Endodermal cell (in vitro differentiated cells): Measurements from ENCODE around the gene TAF10. TPM values are rescaled to one million over a fixed set of nuclear protein-coding genes. Genes with fewer than 3 reads are reported as not detected.

Experiments
- DNase-seq: peaks from one replicate; pipeline ENCODE4 v3.0.0-alpha.2; 2017
- H3K27ac ChIP-seq: 2 replicates; pipeline ENCODE4 v1.5.1; 2013; ENCODE audit warnings: mild to moderate bottlenecking, low read depth, low read length, moderate library complexity
- H3K27me3 ChIP-seq: 2 replicates; pipeline ENCODE4 v1.6.1; 2013; ENCODE audit warnings: mild to moderate bottlenecking, low read length, moderate library complexity; ENCODE audit not compliant: insufficient read depth, control insufficient read depth, poor library complexity, severe bottlenecking
- H3K36me3 ChIP-seq: 2 replicates; pipeline ENCODE4 v1.7.0; 2013; ENCODE audit warnings: mild to moderate bottlenecking, low read length, moderate library complexity; ENCODE audit not compliant: control insufficient read depth, insufficient read depth
- H3K4me1 ChIP-seq: one replicate; pipeline ENCODE4 v1.7.0; 2013; ENCODE audit warnings: low read length; ENCODE audit not compliant: control insufficient read depth, insufficient read depth
- H3K4me3 ChIP-seq: 2 replicates; pipeline ENCODE4 v1.5.1; 2013; ENCODE audit warnings: mild to moderate bottlenecking, low read length, moderate library complexity
- H3K9ac ChIP-seq: 2 replicates; pipeline ENCODE4 v1.6.1; 2013; ENCODE audit warnings: mild to moderate bottlenecking, low read length, moderate library complexity; ENCODE audit not compliant: poor library complexity, severe bottlenecking; ENCODE audit errors: extremely low read depth
- H3K9me3 ChIP-seq: 2 replicates; pipeline ENCODE4 v1.6.1; 2013; ENCODE audit warnings: mild to moderate bottlenecking, low read length, moderate library complexity; ENCODE audit not compliant: control insufficient read depth
- H3K27ac Mint-ChIP-seq: 2 replicates; pipeline ENCODE4 v1.8.0; 2020; ENCODE audit warnings: mixed read lengths
- H3K27me3 Mint-ChIP-seq: 2 replicates; pipeline ENCODE4 v1.8.0; 2021; ENCODE audit warnings: mild to moderate bottlenecking, mixed read lengths; ENCODE audit not compliant: insufficient read depth
- H3K36me3 Mint-ChIP-seq: 2 replicates; pipeline ENCODE4 v1.8.0; 2020; ENCODE audit warnings: low read depth, mixed read lengths
- H3K4me1 Mint-ChIP-seq: 2 replicates; pipeline ENCODE4 v1.8.0; 2020; ENCODE audit warnings: mixed read lengths
- H3K4me3 Mint-ChIP-seq: 2 replicates; pipeline ENCODE4 v1.8.0; 2020; ENCODE audit warnings: mild to moderate bottlenecking, moderate library complexity, mixed read lengths
- H3K9me3 Mint-ChIP-seq: 2 replicates; pipeline ENCODE4 v1.8.0; 2020; ENCODE audit warnings: mild to moderate bottlenecking, mixed read lengths
- WGBS, 2 experiments: methylation state at CpG; one replicate each; pipeline versions ENCODE4 v1.1.5 to v1.1.7; 2013; ENCODE audit warnings: missing lambda C conversion rate in 2 of 2, mixed read lengths in 1 of 2; ENCODE audit not compliant: insufficient coverage in 1 of 2, insufficient read length in 1 of 2; 5-methylcytosine and 5-hydroxymethylcytosine counted together
- total RNA-seq, 2 donors: library from RNA; stranded (reverse); fragmentation: NEBNext Ultra II Directional in 1 of 2; extraction: Animal tissue kit (Norgen Biotek cat#: 25700) in 1 of 2; gene quantifications; 2 replicates in 1 of 2; 3 replicates in 1 of 2; pipeline ENCODE4 v1.2.1, GENCODE V29; 2021
- TF ChIP-seq, protein P1 (sequence below): fragments of 200-600 bp; sonication (generic); conservative IDR thresholded peaks from 2 replicates; pipeline ENCODE4 v1.5.0; 2021; ENCODE audit warnings: antibody characterized with exemption, mild to moderate bottlenecking

The TAF10 gene
- total RNA-seq, 2 donors from 2014 or later = 168 to 202 TPM

DNA sequence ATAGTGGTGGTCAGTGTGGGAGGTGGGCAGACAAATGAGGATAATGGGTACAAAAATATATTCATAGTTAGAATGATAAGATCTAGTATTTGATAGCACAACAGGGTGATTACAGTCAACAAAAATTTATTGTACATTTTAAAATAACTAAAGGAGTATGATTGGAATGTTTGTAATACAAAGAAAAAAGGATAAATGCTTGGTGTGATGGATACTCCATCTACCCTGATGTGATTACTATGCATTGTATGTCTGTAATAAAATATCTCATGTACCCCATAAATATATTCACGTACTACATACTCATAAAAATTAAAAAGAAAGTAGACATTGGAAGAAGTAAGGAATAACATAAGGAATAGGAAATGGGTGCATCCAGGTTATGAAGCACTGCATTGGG is 24.0 kb downstream of the TAF10 start:
- Histone ChIP-seq H3K27me3 (no peaks in the 10 kb centered on the region), H3K4me3 (no peak overlapping the region), H3K9me3 (peaks cover 17% of the 10 kb centered on the region), H3K36me3 (peaks cover 7% of the 10 kb centered on the region), H3K4me1 (no peaks in the 10 kb centered on the region), H3K27ac (no peak overlapping the region), H3K9ac (no peak overlapping the region)
- no peak for DNase-seq
- TF ChIP-seq, protein P1, sequence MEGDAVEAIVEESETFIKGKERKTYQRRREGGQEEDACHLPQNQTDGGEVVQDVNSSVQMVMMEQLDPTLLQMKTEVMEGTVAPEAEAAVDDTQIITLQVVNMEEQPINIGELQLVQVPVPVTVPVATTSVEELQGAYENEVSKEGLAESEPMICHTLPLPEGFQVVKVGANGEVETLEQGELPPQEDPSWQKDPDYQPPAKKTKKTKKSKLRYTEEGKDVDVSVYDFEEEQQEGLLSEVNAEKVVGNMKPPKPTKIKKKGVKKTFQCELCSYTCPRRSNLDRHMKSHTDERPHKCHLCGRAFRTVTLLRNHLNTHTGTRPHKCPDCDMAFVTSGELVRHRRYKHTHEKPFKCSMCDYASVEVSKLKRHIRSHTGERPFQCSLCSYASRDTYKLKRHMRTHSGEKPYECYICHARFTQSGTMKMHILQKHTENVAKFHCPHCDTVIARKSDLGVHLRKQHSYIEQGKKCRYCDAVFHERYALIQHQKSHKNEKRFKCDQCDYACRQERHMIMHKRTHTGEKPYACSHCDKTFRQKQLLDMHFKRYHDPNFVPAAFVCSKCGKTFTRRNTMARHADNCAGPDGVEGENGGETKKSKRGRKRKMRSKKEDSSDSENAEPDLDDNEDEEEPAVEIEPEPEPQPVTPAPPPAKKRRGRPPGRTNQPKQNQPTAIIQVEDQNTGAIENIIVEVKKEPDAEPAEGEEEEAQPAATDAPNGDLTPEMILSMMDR = no peak
- Mint-ChIP-seq H3K4me1 (no peaks in the 10 kb centered on the region), H3K9me3 (peaks cover 19% of the 10 kb centered on the region), H3K36me3 (peaks cover 6% of the 10 kb centered on the region), H3K4me3 (no peak overlapping the region), H3K27me3 (no peaks in the 10 kb centered on the region), H3K27ac (no peak overlapping the region)
- WGBS, 2 experiments = no CpG with 5 or more reads among the region's 1 CpG

DNA sequence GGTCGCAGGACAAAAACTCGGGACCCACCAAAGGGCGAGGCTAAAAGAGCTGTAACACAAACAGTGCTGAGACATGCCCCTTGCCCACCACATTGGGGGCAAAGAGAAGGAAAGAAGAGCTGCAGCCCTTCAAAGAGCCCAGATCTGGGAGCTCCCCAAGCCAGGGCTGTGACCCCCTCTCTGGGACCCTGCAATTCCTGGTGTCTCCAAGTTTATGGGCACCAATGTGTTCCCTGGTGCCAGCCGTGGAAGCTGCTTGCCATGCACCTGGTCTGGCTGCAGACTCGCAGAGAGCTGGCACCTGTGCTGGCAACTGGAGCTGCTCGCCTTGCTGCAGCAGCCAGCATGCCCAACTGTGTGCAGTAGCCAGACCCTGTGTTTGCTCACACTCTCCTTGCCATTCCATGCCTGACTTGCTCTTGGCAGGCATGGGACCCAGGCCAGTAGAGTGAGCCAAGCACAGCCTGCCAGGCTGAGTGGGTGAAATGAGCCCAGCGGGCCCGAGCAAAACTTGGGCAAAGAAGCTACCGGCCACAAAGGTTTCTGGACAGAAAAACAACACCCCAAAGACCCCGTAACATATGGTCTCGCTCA is 24.6 kb downstream of the TAF10 start:
- TF ChIP-seq, protein P1 = no peak
- DNase-seq = no peak
- H3K4me3 ChIP-seq = no peak overlapping the region

DNA sequence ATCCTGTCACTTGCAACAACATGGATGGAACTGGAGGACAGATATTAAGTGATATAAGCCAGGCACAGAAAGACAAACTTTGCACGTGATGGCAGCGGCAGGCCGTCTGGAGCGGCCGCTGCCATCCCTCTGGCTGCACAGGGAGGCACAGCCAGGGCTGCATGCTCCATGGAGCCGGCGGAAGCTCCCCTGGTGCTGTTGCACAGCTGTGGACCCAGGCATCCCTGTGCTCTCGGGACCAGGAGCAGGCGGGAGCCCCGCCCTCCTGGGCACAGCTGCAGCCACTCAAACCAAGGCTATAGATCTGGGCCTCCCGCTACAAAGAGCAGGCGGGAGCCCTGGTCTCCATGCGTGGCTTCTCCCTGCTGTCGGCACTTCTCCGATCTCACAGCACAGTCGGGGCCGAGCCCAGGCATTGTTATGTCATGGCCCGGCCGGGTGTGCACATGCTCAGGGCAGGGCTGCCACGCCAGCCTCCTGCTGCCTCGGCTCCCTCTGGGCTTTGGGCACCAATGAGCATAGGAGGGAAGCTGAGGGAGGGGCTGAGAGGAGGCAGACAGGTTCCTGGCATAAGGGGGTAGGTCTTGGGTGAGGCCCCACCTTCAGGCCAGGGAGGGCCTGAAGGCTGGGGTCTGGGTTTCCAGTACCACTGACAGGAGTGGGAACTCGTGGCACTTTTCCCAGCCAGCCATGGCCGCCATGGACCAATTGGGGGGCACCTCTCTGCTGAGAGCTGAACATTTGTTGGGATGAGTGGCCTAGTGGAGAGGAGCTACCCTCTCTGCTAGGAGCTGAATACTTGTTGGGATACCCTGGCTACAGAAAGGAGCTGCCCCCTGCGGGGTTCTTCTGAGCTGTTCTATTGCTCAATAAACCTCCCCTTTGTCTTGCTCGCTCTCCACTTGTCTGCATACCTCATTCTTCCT is 25.3 kb downstream of the TAF10 start:
- Histone ChIP-seq H3K27ac (no peak overlapping the region), H3K36me3 (peaks cover 3% of the 10 kb centered on the region), H3K27me3 (no peaks in the 10 kb centered on the region), H3K4me3 (no peak overlapping the region), H3K9me3 (peaks cover 26% of the 10 kb centered on the region), H3K4me1 (no peaks in the 10 kb centered on the region), H3K9ac (no peak overlapping the region)
- H3K27ac Mint-ChIP-seq = no peak overlapping the region
- peaks cover 22% of the 10 kb centered on the region for H3K9me3 Mint-ChIP-seq
- H3K4me1 Mint-ChIP-seq = no peaks in the 10 kb centered on the region
- no peak overlapping the region for H3K4me3 Mint-ChIP-seq
- TF ChIP-seq, protein P1 = no peak
- DNase-seq = peak; percentile 81
- WGBS, 2 experiments = 93 to 95% methylated on average over 17 to 25 of the region's 25 CpGs
- H3K27me3 Mint-ChIP-seq = no peaks in the 10 kb centered on the region
- H3K36me3 Mint-ChIP-seq = peaks cover 3% of the 10 kb centered on the region

More for the DNA sequence above, 24.6 kb downstream of the TAF10 start:
- Histone ChIP-seq H3K27me3 (no peaks in the 10 kb centered on the region), H3K27ac (no peak overlapping the region), H3K4me1 (no peaks in the 10 kb centered on the region), H3K9me3 (peaks cover 21% of the 10 kb centered on the region), H3K36me3 (peaks cover 7% of the 10 kb centered on the region), H3K9ac (no peak overlapping the region)
- H3K4me1 Mint-ChIP-seq = no peaks in the 10 kb centered on the region
- WGBS, 2 experiments = 96 to 100% methylated on average over 11 of the region's 11 CpGs
- no peak overlapping the region for H3K27ac Mint-ChIP-seq
- no peaks in the 10 kb centered on the region for H3K27me3 Mint-ChIP-seq
- H3K9me3 Mint-ChIP-seq = peaks cover 22% of the 10 kb centered on the region
- no peak overlapping the region for H3K4me3 Mint-ChIP-seq
- peaks cover 6% of the 10 kb centered on the region for H3K36me3 Mint-ChIP-seq
